ENCODE results near the gene MYL7. TPM values are rescaled to one million over a fixed set of nuclear protein-coding genes. Genes with fewer than 3 reads are reported as not detected.

The MYL7 gene
- total and polyA plus RNA-seq, 2 donors (not counting 3 experiments of a cell fraction or from before 2014, with no cell fraction given): not detected

GRCh38 chr7:44150966-44151941 lies 10.1 kb upstream of the MYL7 start:
- Histone ChIP-seq H3K9me1 (replicated peaks; ENCODE audit: control insufficient read depth, extremely low read depth, insufficient read depth, low read length) (no peaks in the 10 kb centered on the region), H3K4me1 (ENCODE audit: control insufficient read depth, extremely low read depth, insufficient read depth, low read length) (no peaks in the 10 kb centered on the region), H3K4me3 (replicated peaks in 1 of 3; ENCODE audit: insufficient read depth in 1 of 3, low read depth in 1 of 3, low read length in 3 of 3) (no peak overlapping the region), H3K27ac (ENCODE audit: insufficient read depth, low read depth, low read length) (no peak overlapping the region), H3K9ac (replicated peaks; ENCODE audit: extremely low read depth, insufficient read depth, low read length) (no peak overlapping the region), H3K36me3 (ENCODE audit: control insufficient read depth in 2 of 2, extremely low read depth in 1 of 2, insufficient read depth in 2 of 2, low read length in 2 of 2) (no peaks in the 10 kb centered on the region), H4K20me1 (replicated peaks; ENCODE audit: control insufficient read depth, extremely low read depth, insufficient read depth, low read length) (no peaks in the 10 kb centered on the region), H3K27me3 (ENCODE audit: control insufficient read depth in 2 of 2, insufficient read depth in 2 of 2, low read length in 2 of 2) (peaks cover 14% of the 10 kb centered on the region in 2 experiments), H2AFZ (ENCODE audit: low read depth, low read length) (no peak overlapping the region), H3K9me3 (replicated peaks; ENCODE audit: control insufficient read depth, insufficient read depth, low read length) (no peaks in the 10 kb centered on the region), H3K4me2 (ENCODE audit: insufficient read depth, low read length) (no peak overlapping the region), H3K79me2 (ENCODE audit: control insufficient read depth, insufficient read depth, low read length) (no peaks in the 10 kb centered on the region)
- intact Hi-C loops (cut with micrococcal nuclease): no loop called here
- dilution Hi-C loops (cut with MboI; ENCODE audit: extremely low pct_ligation_motif_present, low sequenced_read_pairs): no loop called here
- DNase-seq (ENCODE audit: low read depth, low spot score) (no peak), FAIRE-seq (no peak)
- POLR2A ChIA-PET: no interaction called here
- CTCF ChIA-PET: interaction anchor here (1.1 to 1.7 kb wide), 2 partner anchors 12 to 28 kb away, joined by 3 to 5 read pairs; partner anchors contain the start of gene POLD2
- BruUV-seq (replicated peaks): no TSS peak
- TF ChIP-seq POLR2AphosphoS5 (IDR thresholded peaks at IDR 0.05; ENCODE audit: insufficient read depth, low read depth, low read length) (no peak), GATA2 (IDR thresholded peaks at IDR 0.05; ENCODE audit: insufficient read depth, insufficient read length, low read depth, low read length) (no peak), JUN (IDR thresholded peaks at IDR 0.05; ENCODE audit: borderline replicate concordance, insufficient read depth, insufficient read length, low read depth) (no peak), CTCF (IDR thresholded peaks at IDR 0.05; ENCODE audit: extremely low read depth in 1 of 2, insufficient read depth in 1 of 2, low read depth in 1 of 2, low read length in 2 of 2) (no peak), MAX (IDR thresholded peaks at IDR 0.05; ENCODE audit: insufficient read depth, insufficient read length) (no peak), EZH2 (IDR thresholded peaks at IDR 0.05; ENCODE audit: borderline replicate concordance, low read depth, low read length, severe bottlenecking) (no peak), FOS (IDR thresholded peaks at IDR 0.05; ENCODE audit: borderline replicate concordance, insufficient read depth, low read length) (no peak), MYC (IDR thresholded peaks at IDR 0.05; ENCODE audit: low read depth, low read length) (no peak), POLR2A (IDR thresholded peaks at IDR 0.05; ENCODE audit: low read depth, low read length) (no peak)

Data from endothelial cell of umbilical vein (primary cell).